ENCODE data around the gene PPM1F. TPM values are rescaled to one million over a fixed set of nuclear protein-coding genes. Genes with fewer than 3 reads are reported as not detected.

The PPM1F gene
- total RNA-seq, 1 donor from 2014 or later, result 244 TPM

DNA sequence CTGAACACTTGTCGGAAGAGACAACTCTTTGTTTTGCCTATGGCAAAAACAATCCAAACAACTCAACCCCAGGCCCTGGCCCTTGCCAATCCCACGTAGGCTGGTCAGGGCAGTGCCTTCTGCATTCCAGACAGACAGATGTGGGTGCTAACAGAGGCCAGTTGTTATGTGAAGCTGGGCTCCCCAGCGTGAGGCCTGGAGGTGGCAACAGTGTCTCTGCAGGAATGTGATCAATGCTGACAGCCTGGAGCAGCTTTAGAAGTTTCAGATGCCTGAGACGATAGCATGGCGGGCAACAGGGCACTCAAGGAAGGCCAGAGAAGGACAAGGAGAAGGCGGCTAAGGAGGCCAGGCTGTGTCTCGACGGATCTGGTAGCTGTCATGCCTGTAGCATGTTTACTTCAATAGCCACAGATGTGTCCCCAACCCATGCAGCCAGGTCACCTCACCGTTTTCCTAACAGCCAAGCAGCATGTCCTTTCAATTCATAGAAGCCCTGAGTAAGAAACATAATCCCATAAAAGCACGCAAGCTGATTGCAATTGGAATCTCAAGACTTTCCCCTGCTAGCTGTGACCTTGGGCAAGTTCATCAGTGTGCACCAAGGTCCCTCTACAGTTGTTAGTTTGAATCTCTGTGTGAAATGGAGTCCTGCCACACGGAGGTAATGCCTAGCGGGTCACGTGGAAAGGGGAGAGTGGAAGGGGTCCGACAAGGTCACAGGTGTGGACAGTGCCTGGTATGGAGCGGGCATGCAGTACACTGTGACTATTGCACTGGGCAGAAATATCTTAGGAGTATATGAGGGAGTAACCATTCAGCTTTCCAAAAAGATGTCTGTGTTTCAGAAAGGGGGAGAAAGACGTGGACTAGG, 14.2 kb upstream of the PPM1F start:
- Mint-ChIP-seq H3K9me3 (ENCODE audit: unreplicated experiment) (no peaks in the 10 kb centered on the region), H3K27me3 (ENCODE audit: unreplicated experiment) (peaks cover 4% of the 10 kb centered on the region), H3K36me3 (ENCODE audit: low read depth, unreplicated experiment) (peaks cover 59% of the 10 kb centered on the region), H3K4me3 (ENCODE audit: unreplicated experiment) (peak overlapping the region; percentile 65), H3K27ac (ENCODE audit: unreplicated experiment) (no peak overlapping the region), H3K4me1 (ENCODE audit: unreplicated experiment) (peaks cover 3% of the 10 kb centered on the region)
- DNase-seq (ENCODE audit: low spot score), result no peak
- TF ChIP-seq, protein P1, sequence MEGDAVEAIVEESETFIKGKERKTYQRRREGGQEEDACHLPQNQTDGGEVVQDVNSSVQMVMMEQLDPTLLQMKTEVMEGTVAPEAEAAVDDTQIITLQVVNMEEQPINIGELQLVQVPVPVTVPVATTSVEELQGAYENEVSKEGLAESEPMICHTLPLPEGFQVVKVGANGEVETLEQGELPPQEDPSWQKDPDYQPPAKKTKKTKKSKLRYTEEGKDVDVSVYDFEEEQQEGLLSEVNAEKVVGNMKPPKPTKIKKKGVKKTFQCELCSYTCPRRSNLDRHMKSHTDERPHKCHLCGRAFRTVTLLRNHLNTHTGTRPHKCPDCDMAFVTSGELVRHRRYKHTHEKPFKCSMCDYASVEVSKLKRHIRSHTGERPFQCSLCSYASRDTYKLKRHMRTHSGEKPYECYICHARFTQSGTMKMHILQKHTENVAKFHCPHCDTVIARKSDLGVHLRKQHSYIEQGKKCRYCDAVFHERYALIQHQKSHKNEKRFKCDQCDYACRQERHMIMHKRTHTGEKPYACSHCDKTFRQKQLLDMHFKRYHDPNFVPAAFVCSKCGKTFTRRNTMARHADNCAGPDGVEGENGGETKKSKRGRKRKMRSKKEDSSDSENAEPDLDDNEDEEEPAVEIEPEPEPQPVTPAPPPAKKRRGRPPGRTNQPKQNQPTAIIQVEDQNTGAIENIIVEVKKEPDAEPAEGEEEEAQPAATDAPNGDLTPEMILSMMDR (IDR thresholded peaks at IDR 0.05; ENCODE audit: unreplicated experiment), result no peak

GRCh38 chr22:21965762-21966288, 13.2 kb upstream of the PPM1F start:
- H3K4me3 Mint-ChIP-seq (ENCODE audit: unreplicated experiment), result no peak overlapping the region
- H3K9me3 Mint-ChIP-seq (ENCODE audit: unreplicated experiment), result no peaks in the 10 kb centered on the region
- H3K27ac Mint-ChIP-seq (ENCODE audit: unreplicated experiment), result no peak overlapping the region
- peaks cover 4% of the 10 kb centered on the region for H3K27me3 Mint-ChIP-seq (ENCODE audit: unreplicated experiment)
- TF ChIP-seq, protein P1 (IDR thresholded peaks at IDR 0.05; ENCODE audit: unreplicated experiment), result no peak
- peaks cover 50% of the 10 kb centered on the region for H3K36me3 Mint-ChIP-seq (ENCODE audit: low read depth, unreplicated experiment)
- H3K4me1 Mint-ChIP-seq (ENCODE audit: unreplicated experiment), result peaks cover 3% of the 10 kb centered on the region
- DNase-seq (ENCODE audit: low spot score), result no peak

GRCh38 chr22:21964918-21965484, 12.4 kb upstream of the PPM1F start:
- H3K36me3 Mint-ChIP-seq (ENCODE audit: low read depth, unreplicated experiment), result peaks cover 46% of the 10 kb centered on the region
- peaks cover 4% of the 10 kb centered on the region for H3K27me3 Mint-ChIP-seq (ENCODE audit: unreplicated experiment)
- H3K9me3 Mint-ChIP-seq (ENCODE audit: unreplicated experiment), result no peaks in the 10 kb centered on the region
- H3K4me1 Mint-ChIP-seq (ENCODE audit: unreplicated experiment), result no peaks in the 10 kb centered on the region
- no peak overlapping the region for H3K27ac Mint-ChIP-seq (ENCODE audit: unreplicated experiment)
- DNase-seq (ENCODE audit: low spot score), result no peak
- H3K4me3 Mint-ChIP-seq (ENCODE audit: unreplicated experiment), result peak overlapping the region; percentile 59
- TF ChIP-seq, protein P1 (IDR thresholded peaks at IDR 0.05; ENCODE audit: unreplicated experiment), result no peak

DNA sequence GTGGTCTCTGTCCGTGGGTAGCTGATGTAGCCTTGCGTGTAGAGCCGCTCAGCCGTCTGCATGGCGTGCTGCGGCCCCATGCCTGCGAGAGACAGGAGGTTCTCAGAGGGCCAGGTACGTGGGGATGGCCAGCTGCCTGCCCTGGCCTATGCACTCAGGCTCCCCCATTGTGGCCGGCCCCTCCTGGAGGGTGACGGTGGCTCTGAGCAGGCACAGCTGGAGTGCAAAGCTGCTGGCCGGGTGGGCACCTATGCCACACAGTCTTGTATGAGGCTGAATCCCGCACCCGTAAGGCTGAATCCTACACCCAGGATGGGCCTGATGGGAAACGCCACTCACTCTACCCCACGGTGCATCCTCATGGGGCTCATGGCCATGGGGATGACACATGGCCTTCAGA, 11.6 kb upstream of the PPM1F start:
- no peak overlapping the region for H3K27ac Mint-ChIP-seq (ENCODE audit: unreplicated experiment)
- DNase-seq (ENCODE audit: low spot score), result no peak
- H3K27me3 Mint-ChIP-seq (ENCODE audit: unreplicated experiment), result peaks cover 8% of the 10 kb centered on the region
- H3K36me3 Mint-ChIP-seq (ENCODE audit: low read depth, unreplicated experiment), result peaks cover 46% of the 10 kb centered on the region
- H3K4me3 Mint-ChIP-seq (ENCODE audit: unreplicated experiment), result no peak overlapping the region
- H3K4me1 Mint-ChIP-seq (ENCODE audit: unreplicated experiment), result no peaks in the 10 kb centered on the region
- no peaks in the 10 kb centered on the region for H3K9me3 Mint-ChIP-seq (ENCODE audit: unreplicated experiment)
- TF ChIP-seq, protein P1 (IDR thresholded peaks at IDR 0.05; ENCODE audit: unreplicated experiment), result no peak

DNA sequence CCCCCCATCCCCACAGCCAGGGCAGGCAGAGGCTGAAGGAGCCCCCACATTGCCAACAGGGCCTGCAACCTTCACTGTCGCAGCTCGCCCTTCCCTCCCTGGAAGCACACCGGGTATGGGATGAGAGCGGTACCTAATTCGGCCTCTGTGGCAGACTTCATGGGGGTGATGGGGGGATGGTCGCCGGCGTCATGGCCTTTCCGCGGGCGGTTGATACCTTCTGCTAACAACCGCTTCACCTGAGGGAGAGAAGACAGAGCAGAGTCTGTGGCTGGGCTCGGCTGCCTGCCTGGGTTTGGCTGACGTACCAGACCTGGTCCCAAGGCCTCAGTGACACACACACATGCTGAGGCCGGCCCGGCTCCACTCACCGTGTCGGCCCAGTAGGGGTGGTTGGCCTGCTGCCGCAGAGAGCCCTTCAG, 11.2 kb upstream of the PPM1F start:
- Mint-ChIP-seq H3K4me3 (ENCODE audit: unreplicated experiment) (no peak overlapping the region), H3K9me3 (ENCODE audit: unreplicated experiment) (no peaks in the 10 kb centered on the region), H3K27me3 (ENCODE audit: unreplicated experiment) (peaks cover 11% of the 10 kb centered on the region), H3K36me3 (ENCODE audit: low read depth, unreplicated experiment) (peaks cover 44% of the 10 kb centered on the region), H3K27ac (ENCODE audit: unreplicated experiment) (no peak overlapping the region), H3K4me1 (ENCODE audit: unreplicated experiment) (no peaks in the 10 kb centered on the region)
- TF ChIP-seq, protein P1 (IDR thresholded peaks at IDR 0.05; ENCODE audit: unreplicated experiment), result no peak
- DNase-seq (ENCODE audit: low spot score), result no peak

All from endothelial cell (in vitro differentiated cells).